K562 (cell line): ENCODE results near the gene MAN1A1. TPM values are rescaled to one million over a fixed set of nuclear protein-coding genes. Genes with fewer than 3 reads are reported as not detected.

Experiments used
- ATAC-seq: fragments of 200-7000 bp; cut with Tn5 transposase; 3 replicates; pipeline ENCODE4 v1.9.1; 2020; ENCODE audit warnings: moderate library complexity
- BruUV-seq: library from RNA; stranded (reverse); fragments of 400-500 nt; replicated peaks from 2 replicates; lab custom pipeline; 2021; lab: Mats Ljungman, UMichigan
- CTCF ChIA-PET: fragments of 300-600 bp; formaldehyde crosslinking; extraction: SDS; loops from one replicate; lab custom pipeline; 2021; ENCODE audit warnings: low intra/inter-chr PET ratio; lab: Yijun Ruan, JAX
- POLR2A ChIA-PET: fragments of 300-600, 350-650 bp; sonication (Branson Sonifier 250); formaldehyde crosslinking; extraction: SDS; loops from one replicate; lab custom pipeline; 2021; ENCODE audit warnings: antibody characterized with exemption, inconsistent platforms; lab: Yijun Ruan, JAX
- DNase-seq, 4 experiments: peaks; one replicate each; pipeline versions ENCODE4 v3.0.0 to v3.0.0-alpha.2; 2011 to 2018; ENCODE audit warnings: low spot score in 3 of 4, mixed read lengths in 3 of 4; ENCODE audit errors: extremely low read depth in 1 of 4
- FAIRE-seq: peaks from 2 replicates; lab custom pipeline; 2011; peaks lifted over from hg19 to GRCh38; lab: Jason Lieb, UNC
- H2AFZ ChIP-seq: 2 replicates; pipeline ENCODE4 v1.6.0; 2011; ENCODE audit warnings: low read depth, low read length, control low read depth, inconsistent platforms
- H3K27ac ChIP-seq: fragments of 200-600 bp; 3 replicates; pipeline ENCODE4 v1.8.0; 2011; ENCODE audit warnings: low read depth, mild to moderate bottlenecking, control low read depth, inconsistent platforms, low read length, moderate library complexity, mixed read lengths; ENCODE audit errors: extremely low read depth
- H3K27me3 ChIP-seq, 2 experiments: fragments of 300-600 bp in 1 of 2; 2 replicates in 1 of 2; 3 replicates in 1 of 2; pipeline versions ENCODE4 v1.6.0 to v1.8.0; 2011; ENCODE audit warnings: inconsistent platforms in 2 of 2, low read length in 2 of 2, mild to moderate bottlenecking in 1 of 2, mixed read lengths in 1 of 2, moderate library complexity in 1 of 2; ENCODE audit not compliant: control insufficient read depth in 2 of 2, insufficient read depth in 2 of 2
- H3K36me3 ChIP-seq: fragments of 300-600 bp; 3 replicates; pipeline ENCODE4 v1.8.0; 2011; ENCODE audit warnings: mild to moderate bottlenecking, low read length, inconsistent platforms; ENCODE audit not compliant: control insufficient read depth, insufficient read depth
- H3K4me1 ChIP-seq, 2 experiments: fragments of 200-600 bp in 1 of 2; replicated peaks in 1 of 2; 2 replicates in 1 of 2; 3 replicates in 1 of 2; pipeline versions ENCODE4 v1.5.1 to v1.8.0; 2011; ENCODE audit warnings: inconsistent platforms in 2 of 2, low read length in 2 of 2, mild to moderate bottlenecking in 1 of 2, mixed read lengths in 1 of 2, moderate library complexity in 1 of 2; ENCODE audit not compliant: control insufficient read depth in 2 of 2, insufficient read depth in 2 of 2
- H3K4me2 ChIP-seq: 2 replicates; pipeline ENCODE4 v1.6.1; 2011; ENCODE audit warnings: low read length, control low read depth, inconsistent platforms, mixed read lengths; ENCODE audit not compliant: insufficient read depth
- H3K4me3 ChIP-seq: fragments of 200-600 bp; sonication (generic), shearing (Covaris generic); 2 replicates; pipeline ENCODE4 v1.5.1; 2016; ENCODE audit warnings: control low read depth, inconsistent platforms
- H3K79me2 ChIP-seq: fragments of 200-600 bp; 3 replicates; pipeline ENCODE4 v1.8.0; 2011; ENCODE audit warnings: low read length, inconsistent platforms; ENCODE audit not compliant: control insufficient read depth, insufficient read depth
- H3K9ac ChIP-seq, 2 experiments: 2 replicates each; pipeline versions ENCODE4 v1.6.0 to v1.6.1; 2011; ENCODE audit warnings: low read depth in 2 of 2, low read length in 2 of 2, control low read depth in 1 of 2, inconsistent platforms in 1 of 2, mild to moderate bottlenecking in 1 of 2, mixed read lengths in 1 of 2; ENCODE audit not compliant: insufficient read depth in 1 of 2
- H3K9me1 ChIP-seq: one replicate; pipeline ENCODE4 v1.6.0; 2011; ENCODE audit warnings: inconsistent platforms, mild to moderate bottlenecking, low read length, moderate library complexity; ENCODE audit not compliant: control insufficient read depth, insufficient read depth
- H3K9me3 ChIP-seq: replicated peaks from 2 replicates; pipeline ENCODE4 v1.5.1; 2011; ENCODE audit warnings: low read depth, low read length, inconsistent platforms; ENCODE audit not compliant: control insufficient read depth, insufficient read depth
- H4K20me1 ChIP-seq: replicated peaks from 2 replicates; pipeline ENCODE4 v1.6.1; 2011; ENCODE audit warnings: low read length, inconsistent platforms, mixed read lengths; ENCODE audit not compliant: control insufficient read depth, insufficient read depth
- SIN3B ChIP-seq: fragments of 450-650 bp; IDR thresholded peaks from 2 replicates; pipeline ENCODE4 v1.6.1; 2017; ENCODE audit warnings: low read depth, mild to moderate bottlenecking, moderate library complexity
- ZNF316 ChIP-seq: fragments of 450-650 bp; IDR thresholded peaks from 2 replicates; pipeline ENCODE4 v1.6.1; 2016
- WGBS: fragments of 100-300 bp; shearing (Covaris generic); methylation state at CpG from one replicate; pipeline ENCODE4 v1.1.6; 2016; ENCODE audit warnings: low coverage, mixed read lengths; ENCODE audit not compliant: insufficient coverage; ENCODE audit errors: missing lambda C conversion rate; 5-methylcytosine and 5-hydroxymethylcytosine counted together
- in situ Hi-C: fragments of 300-500 bp; cut with MboI; formaldehyde crosslinking; loops from 4 replicates; pipeline ENCODE4 v1.15.0; 2018; ENCODE audit warnings: inconsistent platforms, mixed read lengths
- intact Hi-C: fragments of 100-400 bp; cut with micrococcal nuclease; formaldehyde crosslinking; loops from 2 replicates; pipeline ENCODE4 v1.14.2; 2022
- polyA plus RNA-seq, 8 experiments: library from polyadenylated mRNA; depleted of rRNA in 4 of 8; stranded (reverse) in 5 of 8; unstranded in 3 of 8; fragments of >200 nt; fragmentation: Nextera tagmentation in 2 of 8; fragmentation: Illumina TruSeq in 1 of 8; extraction: Ambion mirVana in 2 of 8; extraction: Trizol in 1 of 8; gene quantifications; 2 replicates each; pipeline versions ENCODE4 v1.2.1 to v1.2.3, GENCODE V29; 2011 to 2014; ENCODE audit warnings: inconsistent platforms in 1 of 8, missing spikeins in 1 of 8
- total RNA-seq, 7 experiments: library from RNA; depleted of rRNA in 6 of 7; stranded (reverse); fragments of >200 nt in 6 of 7; fragmentation: Illumina TruSeq in 2 of 7; extraction: Trizol in 2 of 7; gene quantifications; 2 replicates each; pipeline versions ENCODE4 v1.2.1 to v1.2.3, GENCODE V29; 2011 to 2021; ENCODE audit warnings: low replicate concordance in 1 of 7
- TF ChIP-seq, protein P1 (sequence below): fragments of 250-450 bp; sonication (Bioruptor Pico); IDR thresholded peaks from 2 replicates; pipeline ENCODE4 v1.4.0; 2020; ENCODE audit warnings: mild to moderate bottlenecking
- TF ChIP-seq, protein P2 (sequence below): sonication (generic); formaldehyde crosslinking; IDR thresholded peaks from 2 replicates; pipeline ENCODE4 v1.8.0; 2022; ENCODE audit warnings: mild to moderate bottlenecking, missing genetic modification reagents

MAN1A1 gene
- total and polyA plus RNA-seq, 9 of the 15 experiments (the other 6 are each of a cell fraction or from before 2014, with no cell fraction given), result 24.5 to 78.4 (median 59.7) TPM

GRCh38 chr6:119352001-119352400 is 2.4 kb upstream of the MAN1A1 start:
- 22% methylated on average over 1 of the region's 1 CpG for WGBS
- H3K4me2 ChIP-seq, result peak overlapping the region; percentile 52
- ATAC-seq (no peak), FAIRE-seq (no peak), DNase-seq (no peak)
- peaks cover under 1% of the 10 kb centered on the region; the same call in 1 of the 2 replicates for H4K20me1 ChIP-seq
- no peak overlapping the region for H2AFZ ChIP-seq
- H3K27me3 ChIP-seq, result no peaks in the 10 kb centered on the region
- TF ChIP-seq SIN3B (no peak), ZNF316 (0 out of 2 replicates have a peak, but pooled peaks have one; percentile 3)
- TF ChIP-seq, protein P1, sequence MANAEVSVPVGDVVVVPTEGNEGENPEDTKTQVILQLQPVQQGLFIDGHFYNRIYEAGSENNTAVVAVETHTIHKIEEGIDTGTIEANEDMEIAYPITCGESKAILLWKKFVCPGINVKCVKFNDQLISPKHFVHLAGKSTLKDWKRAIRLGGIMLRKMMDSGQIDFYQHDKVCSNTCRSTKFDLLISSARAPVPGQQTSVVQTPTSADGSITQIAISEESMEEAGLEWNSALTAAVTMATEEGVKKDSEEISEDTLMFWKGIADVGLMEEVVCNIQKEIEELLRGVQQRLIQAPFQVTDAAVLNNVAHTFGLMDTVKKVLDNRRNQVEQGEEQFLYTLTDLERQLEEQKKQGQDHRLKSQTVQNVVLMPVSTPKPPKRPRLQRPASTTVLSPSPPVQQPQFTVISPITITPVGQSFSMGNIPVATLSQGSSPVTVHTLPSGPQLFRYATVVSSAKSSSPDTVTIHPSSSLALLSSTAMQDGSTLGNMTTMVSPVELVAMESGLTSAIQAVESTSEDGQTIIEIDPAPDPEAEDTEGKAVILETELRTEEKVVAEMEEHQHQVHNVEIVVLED (CRISPR knock-in tag), result no peak
- TF ChIP-seq, protein P2, sequence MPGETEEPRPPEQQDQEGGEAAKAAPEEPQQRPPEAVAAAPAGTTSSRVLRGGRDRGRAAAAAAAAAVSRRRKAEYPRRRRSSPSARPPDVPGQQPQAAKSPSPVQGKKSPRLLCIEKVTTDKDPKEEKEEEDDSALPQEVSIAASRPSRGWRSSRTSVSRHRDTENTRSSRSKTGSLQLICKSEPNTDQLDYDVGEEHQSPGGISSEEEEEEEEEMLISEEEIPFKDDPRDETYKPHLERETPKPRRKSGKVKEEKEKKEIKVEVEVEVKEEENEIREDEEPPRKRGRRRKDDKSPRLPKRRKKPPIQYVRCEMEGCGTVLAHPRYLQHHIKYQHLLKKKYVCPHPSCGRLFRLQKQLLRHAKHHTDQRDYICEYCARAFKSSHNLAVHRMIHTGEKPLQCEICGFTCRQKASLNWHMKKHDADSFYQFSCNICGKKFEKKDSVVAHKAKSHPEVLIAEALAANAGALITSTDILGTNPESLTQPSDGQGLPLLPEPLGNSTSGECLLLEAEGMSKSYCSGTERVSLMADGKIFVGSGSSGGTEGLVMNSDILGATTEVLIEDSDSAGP, result no peak
- no TSS peak for BruUV-seq
- H3K36me3 ChIP-seq, result peaks cover 5% of the 10 kb centered on the region; the same call in 2 of the 3 replicates
- in situ Hi-C loops, result no loop called here
- ChIA-PET POLR2A (no interaction called here), CTCF (no interaction called here)
- H3K9me1 ChIP-seq, result no peaks in the 10 kb centered on the region
- no peak overlapping the region for H3K27ac ChIP-seq
- H3K79me2 ChIP-seq, result peaks cover 76% of the 10 kb centered on the region
- no peaks in the 10 kb centered on the region for H3K9me3 ChIP-seq
- H3K9ac ChIP-seq, result peak overlapping the region in 1 of 2 experiments; percentile 80; a peak in 2 of 4 replicates
- peak overlapping the region; percentile 77; the same call in 1 of the 2 replicates for H3K4me3 ChIP-seq
- peaks cover 5 to 17% of the 10 kb centered on the region in 2 experiments; a peak in 2 of 5 replicates for H3K4me1 ChIP-seq
- intact Hi-C loops, result loop anchor here (5.0 to 10.0 kb wide), 6 partner anchors 85 to 625 kb away; no protein-coding TSS in a partner anchor
